ENCODE data around the gene FLACC1.
A peak's percentile ranks its signal among the peaks of the same experiment; 100 is the strongest.
"Not testable (repeated sequence)": the region's sequence is repeated elsewhere in the genome, so short reads cannot be mapped to it uniquely, and the experiment has no call there.

The FLACC1 gene

DNA sequence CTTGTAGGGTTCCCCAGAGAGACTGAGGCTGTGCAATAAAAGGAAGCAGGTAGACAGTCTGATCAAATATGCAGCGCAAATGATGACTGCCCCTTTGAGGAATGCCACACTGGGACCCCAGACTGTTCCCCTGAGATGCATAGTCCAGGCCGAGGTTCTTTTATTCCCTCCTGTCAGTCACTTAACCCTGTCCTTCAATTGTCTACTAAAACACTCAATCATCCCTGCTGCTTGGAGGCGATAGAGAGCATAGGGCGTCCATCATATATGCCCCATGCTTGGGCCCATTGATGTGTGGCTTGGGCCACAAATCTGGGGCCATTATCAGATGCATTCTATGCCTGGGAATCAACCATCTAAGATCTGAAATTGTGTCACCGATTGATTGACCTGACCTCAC lies 112.3 kb downstream of the FLACC1 start:
- H3K27me3 ChIP-seq (ENCODE audit: control insufficient read depth in 1 of 2, insufficient read depth in 2 of 2, low read length in 2 of 2): no peaks in the 10 kb centered on the region
- H3K27ac ChIP-seq (ENCODE audit: low read depth, low read length): no peak overlapping the region
- no peak overlapping the region for H3K9ac ChIP-seq (ENCODE audit: low read depth in 1 of 2, low read length in 2 of 2)
- peaks cover 8 to 9% of the 10 kb centered on the region in 2 donors for H3K36me3 ChIP-seq (ENCODE audit: control insufficient read depth in 1 of 2, insufficient read depth in 2 of 2, low read length in 2 of 2)
- H3K4me3 ChIP-seq (ENCODE audit: low read depth in 1 of 2, low read length in 2 of 2): no peak overlapping the region
- peaks cover 0 to 3% of the 10 kb centered on the region in 2 donors for H3K4me1 ChIP-seq (ENCODE audit: control insufficient read depth in 1 of 2, insufficient read depth in 2 of 2, low read length in 2 of 2)
- no peaks in the 10 kb centered on the region for H3K9me3 ChIP-seq (ENCODE audit: control insufficient read depth in 1 of 2, low read length in 2 of 2)

DNA sequence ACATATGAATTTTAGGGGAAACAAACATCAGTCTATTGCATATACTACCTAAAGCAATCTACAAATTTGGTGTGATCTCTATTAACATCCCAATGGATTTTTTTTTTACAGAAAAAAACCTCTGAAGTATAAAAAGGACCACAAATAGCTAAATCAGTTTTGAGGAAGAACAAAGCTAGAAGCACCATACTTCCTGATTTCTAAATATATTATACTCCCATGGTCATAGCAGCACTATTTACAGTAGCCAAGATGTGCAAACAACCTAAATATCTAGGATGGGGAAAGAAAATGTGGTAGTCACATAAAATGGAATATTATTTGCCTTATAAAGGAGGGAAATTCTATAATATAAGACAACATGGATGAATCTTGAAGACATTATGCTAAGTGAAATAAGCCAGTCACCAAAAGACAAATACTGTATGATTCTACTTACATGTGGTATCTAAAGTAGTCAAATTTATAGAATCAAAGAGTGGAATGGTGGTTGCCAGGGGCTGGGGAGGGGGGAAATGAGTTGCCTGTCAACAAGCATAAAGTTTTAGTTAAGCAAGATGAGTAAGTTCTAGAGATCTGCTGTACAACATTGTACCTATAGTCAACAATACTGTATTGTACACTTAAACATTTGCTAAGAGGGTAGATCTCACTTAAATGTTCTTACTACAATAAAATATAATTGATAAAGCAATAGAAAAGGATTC lies 114.4 kb downstream of the FLACC1 start:
- Histone ChIP-seq H3K36me3 (ENCODE audit: control insufficient read depth in 1 of 2, insufficient read depth in 2 of 2, low read length in 2 of 2) (peaks cover 10% of the 10 kb centered on the region in 2 donors), H3K27ac (ENCODE audit: low read depth, low read length) (no peak overlapping the region), H3K27me3 (ENCODE audit: control insufficient read depth in 1 of 2, insufficient read depth in 2 of 2, low read length in 2 of 2) (no peaks in the 10 kb centered on the region), H3K9me3 (ENCODE audit: control insufficient read depth in 1 of 2, low read length in 2 of 2) (no peaks in the 10 kb centered on the region), H3K4me3 (ENCODE audit: low read depth in 1 of 2, low read length in 2 of 2) (no peak overlapping the region), H3K9ac (ENCODE audit: low read depth in 1 of 2, low read length in 2 of 2) (no peak overlapping the region), H3K4me1 (ENCODE audit: control insufficient read depth in 1 of 2, insufficient read depth in 2 of 2, low read length in 2 of 2) (peaks cover 0 to 8% of the 10 kb centered on the region in 2 donors)

- H3K9me3 ChIP-seq (ENCODE audit: control insufficient read depth in 1 of 2, low read length in 2 of 2); H3K4me3 ChIP-seq (ENCODE audit: low read depth in 1 of 2, low read length in 2 of 2); H3K27me3 ChIP-seq (ENCODE audit: control insufficient read depth in 1 of 2, insufficient read depth in 2 of 2, low read length in 2 of 2); H3K9ac ChIP-seq (ENCODE audit: low read depth in 1 of 2, low read length in 2 of 2): not testable (repeated sequence)
- Histone ChIP-seq H3K36me3 (ENCODE audit: control insufficient read depth in 1 of 2, insufficient read depth in 2 of 2, low read length in 2 of 2) (peaks cover 10% of the 10 kb centered on the region in 2 donors), H3K4me1 (ENCODE audit: control insufficient read depth in 1 of 2, insufficient read depth in 2 of 2, low read length in 2 of 2) (peaks cover 12 to 21% of the 10 kb centered on the region in 2 donors), H3K27ac (ENCODE audit: low read depth, low read length) (peak overlapping the region; percentile 47)
Measured at GRCh38 chr2:201239167-201239935, 117.8 kb downstream of the FLACC1 start.
